Measurements from ENCODE around the gene FAM76B.

FAM76B gene

DNA sequence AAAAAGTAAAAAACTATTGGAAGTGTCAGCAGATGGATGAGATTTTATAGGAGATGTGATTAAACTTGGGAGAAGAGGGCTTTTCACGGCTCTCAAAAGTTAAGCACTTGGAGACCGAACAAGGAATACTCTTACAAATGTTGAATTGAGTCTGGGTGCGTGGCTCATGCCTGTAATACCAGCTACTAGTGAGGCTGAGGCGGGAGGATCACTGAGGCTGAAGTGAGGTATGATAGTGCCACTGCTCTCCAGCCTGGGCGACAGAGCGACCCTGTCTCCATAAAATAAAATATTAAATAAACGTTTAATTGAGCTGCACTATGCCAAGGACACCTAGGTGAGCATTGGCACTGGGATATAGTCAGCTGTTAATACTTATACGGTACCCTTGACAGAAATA lies 2.6 kb upstream of the FAM76B start:
- DNase-seq (ENCODE audit: low spot score), result no peak

GRCh38 chr11:95791709-95792033 lies 2.1 kb upstream of the FAM76B start:
- no peak for DNase-seq (ENCODE audit: low spot score)

DNA sequence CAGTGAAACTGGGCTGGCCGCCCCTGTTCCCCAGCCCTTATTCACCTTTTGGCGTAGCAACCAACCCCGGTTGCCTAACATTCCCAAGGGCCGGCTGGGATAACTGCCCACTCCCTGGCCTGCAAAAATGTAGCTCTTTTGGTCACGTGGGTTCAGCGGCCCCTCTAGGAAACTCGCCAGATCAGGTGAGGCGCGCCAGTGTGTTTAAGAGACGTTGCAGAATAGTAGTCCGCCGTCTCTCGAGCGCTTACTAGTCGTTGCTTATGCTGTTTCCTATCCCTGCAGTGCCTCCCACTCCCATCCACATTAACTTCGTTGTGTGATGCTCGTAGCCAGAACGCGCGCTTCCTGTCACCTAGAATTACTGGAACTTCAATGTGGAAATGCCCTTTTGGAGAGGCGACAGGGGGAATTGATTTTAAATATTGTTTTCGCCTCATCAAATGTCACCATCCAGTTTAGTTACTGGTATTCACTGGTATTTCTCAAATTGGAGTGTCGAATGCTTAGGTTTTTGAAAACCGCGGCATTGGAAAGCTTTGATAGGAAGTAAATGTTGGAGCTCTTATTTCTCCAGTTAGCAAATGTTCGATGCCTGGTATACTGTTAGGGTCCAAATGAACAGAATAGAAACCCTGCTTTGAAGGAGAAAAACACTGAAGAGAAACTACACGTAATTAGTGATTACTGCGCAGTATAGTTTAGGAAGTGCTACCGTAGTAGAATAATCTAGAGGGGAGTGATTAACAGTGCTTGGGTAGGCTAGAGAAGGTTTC lies 1.5 kb upstream of the FAM76B start:
- peak; percentile 65 for DNase-seq (ENCODE audit: low spot score)

- peak; percentile 99 for DNase-seq (ENCODE audit: low spot score)
These were observed 746 bp upstream of the FAM76B start, which contains the start of gene CEP57 for GRCh38 chr11:95790123-95790932. Gene CEP57, plus strand, starts transcription at chr11:95790498. Its CDS starts 201 bp downstream, at chr11:95790699.

DNA sequence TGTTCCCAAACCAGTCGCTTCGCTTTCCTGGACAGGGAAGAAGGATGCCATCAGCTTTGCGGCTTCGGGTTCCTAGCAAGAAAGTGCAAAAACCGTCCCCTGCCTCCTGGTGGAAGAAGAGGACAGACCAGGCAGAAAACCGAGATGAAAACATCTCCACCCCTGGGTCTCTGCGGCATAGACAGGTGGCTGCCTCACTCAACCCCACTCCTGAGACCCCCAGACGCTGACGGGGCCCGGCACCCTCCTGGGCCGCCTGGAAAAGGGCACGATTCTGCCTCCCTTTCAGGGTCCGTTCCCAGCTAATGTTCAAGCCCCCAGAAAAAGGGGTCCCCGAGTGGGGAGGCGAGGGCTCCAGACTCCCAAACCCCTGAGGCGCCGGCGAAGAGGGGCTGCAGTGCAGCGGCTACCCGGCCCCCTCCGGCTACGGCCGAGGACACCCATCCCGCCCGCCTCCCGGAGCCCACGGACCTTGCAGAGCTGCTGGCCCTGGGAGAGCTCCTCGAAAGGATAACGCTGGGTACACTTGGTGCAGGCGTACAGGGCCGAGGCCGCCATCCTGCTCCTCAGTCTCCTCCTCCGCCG lies 569 bp downstream of the FAM76B start:
- peak; percentile 47 for DNase-seq (ENCODE audit: low spot score)

- no peak for DNase-seq (ENCODE audit: low spot score)
These were observed 9.0 kb downstream of the FAM76B start for GRCh38 chr11:95780544-95780943.

DNA sequence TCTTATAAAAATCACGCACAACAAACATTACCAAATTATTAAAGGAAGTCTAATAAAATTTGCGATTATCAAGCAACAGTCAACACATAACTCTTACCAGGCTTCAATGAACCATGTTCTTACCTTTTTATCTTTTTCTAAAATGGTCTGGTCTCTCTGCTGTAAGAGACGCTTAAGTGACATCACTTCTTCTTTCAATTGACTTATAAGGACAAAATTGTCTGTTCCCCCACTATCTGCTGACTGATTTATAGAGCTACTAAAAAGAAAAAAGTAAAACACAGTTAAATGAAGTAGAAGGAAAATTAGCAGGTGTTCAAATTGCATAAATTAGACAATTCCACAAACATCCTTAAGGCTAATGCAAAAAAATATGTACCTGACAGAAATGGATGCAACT lies 10.9 kb downstream of the FAM76B start:
- DNase-seq (ENCODE audit: low spot score), result no peak

GRCh38 chr11:95776859-95777258 lies 12.7 kb downstream of the FAM76B start:
- DNase-seq (ENCODE audit: low spot score), result no peak

- no peak for DNase-seq (ENCODE audit: low spot score)
These were observed 21.1 kb downstream of the FAM76B start for GRCh38 chr11:95768521-95768920.

DNA sequence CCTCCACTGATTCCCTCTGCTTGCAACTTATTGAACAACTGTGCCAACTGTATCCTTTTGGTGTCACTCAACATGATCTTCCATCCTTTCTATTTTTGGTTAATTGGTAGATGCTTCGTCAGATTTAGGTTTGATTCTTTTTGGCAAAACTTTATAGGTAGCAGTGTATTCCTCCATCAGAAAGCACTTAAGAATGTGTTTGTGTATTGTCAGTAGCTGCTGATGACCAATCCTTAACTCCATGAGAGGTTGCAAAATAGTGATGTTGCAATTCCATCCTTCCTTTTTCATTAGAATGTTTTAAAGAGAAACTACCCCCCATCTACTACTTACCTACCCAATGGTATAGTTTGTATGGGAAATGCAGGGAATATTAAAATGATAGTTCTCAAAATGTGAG lies 22.1 kb downstream of the FAM76B start:
- no peak for DNase-seq (ENCODE audit: low spot score)

DNA sequence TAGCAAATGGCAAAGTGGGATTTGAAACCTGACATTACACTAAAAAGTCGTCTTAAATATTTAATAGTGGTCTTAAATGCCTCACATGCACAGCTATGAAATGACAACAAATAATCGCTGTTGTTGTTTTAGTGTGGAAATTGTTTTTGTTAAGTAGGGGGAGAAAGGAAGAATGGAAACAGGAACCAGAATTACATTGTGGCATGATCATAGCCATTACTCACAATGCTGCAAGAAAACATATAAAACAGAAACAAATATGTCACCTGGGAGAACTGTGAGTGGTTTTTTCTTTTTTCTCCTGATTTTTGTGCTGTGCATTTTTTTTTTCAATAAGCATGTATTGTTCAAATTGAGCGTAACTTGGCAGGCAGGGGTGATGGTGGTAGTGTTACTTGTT lies 22.9 kb downstream of the FAM76B start:
- no peak for DNase-seq (ENCODE audit: low spot score)

DNA sequence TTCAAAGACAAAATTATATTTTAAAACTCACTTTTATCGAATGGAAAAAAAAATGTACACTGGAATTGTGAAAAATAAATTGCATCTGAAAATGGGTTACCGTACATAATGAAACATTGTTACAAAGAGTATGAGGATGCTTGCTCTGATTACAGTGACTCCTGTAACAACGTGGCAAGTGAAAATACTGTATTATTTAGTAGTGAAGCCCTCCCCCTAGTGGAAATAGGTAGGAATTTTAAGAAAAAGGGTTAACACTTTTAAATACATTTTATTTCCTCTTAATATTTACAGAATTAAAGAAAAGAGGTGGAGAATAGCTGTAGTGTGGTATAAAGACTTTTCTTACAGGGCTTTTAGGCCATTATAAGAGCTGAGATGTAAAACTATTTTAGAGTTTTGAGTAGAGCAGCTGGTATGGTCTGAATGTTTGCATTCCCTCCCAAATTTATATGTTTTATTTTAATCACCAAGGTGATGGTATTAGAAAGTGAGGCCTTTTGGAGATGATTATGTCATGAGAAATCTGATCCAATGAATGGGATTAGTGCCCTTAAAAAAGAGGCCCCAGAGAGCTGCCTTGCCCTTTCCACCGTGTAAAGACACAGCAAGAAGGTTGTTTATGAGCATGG lies 25.2 kb downstream of the FAM76B start:
- peak; percentile 73 for DNase-seq (ENCODE audit: low spot score)

DNA sequence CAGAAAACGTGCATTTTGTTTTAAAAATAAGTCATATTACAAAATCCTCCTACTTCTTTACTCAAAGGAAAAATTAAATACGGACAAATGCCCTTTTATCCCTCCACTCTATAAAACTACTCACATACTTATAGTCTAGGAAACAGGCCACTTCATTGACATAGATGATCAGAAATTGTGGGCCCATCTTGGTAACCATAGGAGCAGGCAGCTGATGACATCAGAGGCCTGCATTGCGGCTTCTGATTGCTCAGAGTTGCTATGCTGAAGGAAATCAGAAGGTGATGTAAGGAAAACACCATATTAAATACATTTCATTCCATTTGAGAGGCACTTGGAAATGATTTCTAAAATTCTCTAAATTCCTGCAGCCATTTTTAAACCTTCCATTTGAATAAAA lies 27.0 kb downstream of the FAM76B start:
- no peak for DNase-seq (ENCODE audit: low spot score)

GRCh38 chr11:95760941-95761340 lies 28.6 kb downstream of the FAM76B start:
- DNase-seq (ENCODE audit: low spot score), result no peak

- no peak for DNase-seq (ENCODE audit: low spot score)
These were observed 38.1 kb downstream of the FAM76B start for GRCh38 chr11:95751515-95751914.

GRCh38 chr11:95750101-95750500 lies 39.5 kb downstream of the FAM76B start:
- DNase-seq (ENCODE audit: low spot score), result no peak

DNA sequence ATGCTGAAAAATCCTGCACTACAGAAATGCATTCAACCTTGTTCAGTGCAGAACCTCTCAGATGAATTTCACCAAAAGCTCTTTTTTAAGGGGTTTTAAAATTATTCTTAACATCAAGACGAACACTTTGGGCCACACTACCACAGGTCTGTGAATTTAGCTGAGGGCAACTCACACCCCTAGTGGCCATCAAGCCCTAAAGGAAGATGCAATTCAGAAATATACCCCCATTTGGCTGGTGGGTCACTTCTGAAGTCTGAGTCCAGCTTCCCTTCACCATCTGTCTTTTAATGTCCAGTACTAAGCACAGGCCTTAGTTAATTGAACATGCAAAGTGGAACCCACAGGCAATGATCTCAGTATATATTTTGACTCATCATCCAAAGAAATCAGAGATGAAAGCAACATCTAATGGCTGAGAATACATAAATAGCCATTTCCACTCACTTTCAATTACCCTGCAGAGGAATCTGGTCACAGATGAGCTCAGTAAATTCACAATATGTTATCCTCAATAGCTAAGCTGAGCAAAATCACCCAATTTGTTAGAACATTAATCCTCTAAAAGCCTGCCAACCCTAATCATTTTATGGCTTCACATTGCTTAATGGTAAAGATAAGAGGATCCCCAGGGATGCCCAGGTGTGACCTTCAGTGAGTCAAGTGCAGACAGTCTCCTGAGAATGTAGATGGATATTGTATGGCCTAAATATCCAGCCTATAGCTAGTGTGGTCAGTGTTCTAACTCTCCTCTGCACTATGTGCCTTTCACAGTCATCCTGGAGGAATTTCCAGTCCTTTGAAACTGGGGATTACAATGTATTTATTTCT lies 50.3 kb downstream of the FAM76B start:
- DNase-seq (ENCODE audit: low spot score), result no peak

DNA sequence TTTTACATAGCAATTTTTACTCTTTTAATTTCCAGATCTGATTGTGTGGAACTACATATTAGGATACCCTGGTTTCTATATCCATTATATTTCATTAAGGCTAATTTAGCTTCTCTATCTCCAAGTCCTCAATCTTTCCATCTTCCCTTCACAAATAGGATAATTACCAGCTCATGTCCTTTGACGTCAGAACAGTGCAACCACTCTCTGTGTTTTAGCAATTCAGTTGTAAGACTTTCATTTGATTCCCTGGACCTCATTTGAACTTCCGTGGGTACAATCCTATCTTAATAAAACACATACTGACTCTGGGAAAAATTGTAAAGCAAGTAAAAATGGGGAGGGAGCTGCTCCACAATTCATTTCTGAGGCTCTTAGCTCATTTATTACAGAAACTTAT lies 52.8 kb downstream of the FAM76B start:
- no peak for DNase-seq (ENCODE audit: low spot score)

DNA sequence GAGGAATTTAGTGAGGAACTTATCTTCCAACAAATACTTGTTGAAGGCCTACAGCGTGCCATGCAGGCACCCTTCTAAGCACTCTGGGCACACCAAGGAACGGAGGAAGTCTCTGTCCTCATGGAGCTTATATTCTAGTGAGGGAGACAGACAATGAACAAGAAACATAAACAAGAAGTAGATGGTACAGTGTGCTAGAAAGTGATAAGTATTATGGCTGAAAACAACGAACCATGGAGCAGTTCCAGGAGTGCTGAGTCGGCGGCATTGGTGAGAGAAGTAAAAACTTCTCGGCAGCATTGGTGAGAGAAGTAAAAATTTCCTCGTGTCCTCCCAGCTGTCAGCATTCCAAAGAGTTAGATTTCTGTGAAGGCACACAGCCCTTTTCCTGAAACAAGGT lies 53.2 kb downstream of the FAM76B start:
- DNase-seq (ENCODE audit: low spot score), result no peak

GRCh38 chr11:95734009-95734572 lies 55.5 kb downstream of the FAM76B start:
- no peak for DNase-seq (ENCODE audit: low spot score)

DNA sequence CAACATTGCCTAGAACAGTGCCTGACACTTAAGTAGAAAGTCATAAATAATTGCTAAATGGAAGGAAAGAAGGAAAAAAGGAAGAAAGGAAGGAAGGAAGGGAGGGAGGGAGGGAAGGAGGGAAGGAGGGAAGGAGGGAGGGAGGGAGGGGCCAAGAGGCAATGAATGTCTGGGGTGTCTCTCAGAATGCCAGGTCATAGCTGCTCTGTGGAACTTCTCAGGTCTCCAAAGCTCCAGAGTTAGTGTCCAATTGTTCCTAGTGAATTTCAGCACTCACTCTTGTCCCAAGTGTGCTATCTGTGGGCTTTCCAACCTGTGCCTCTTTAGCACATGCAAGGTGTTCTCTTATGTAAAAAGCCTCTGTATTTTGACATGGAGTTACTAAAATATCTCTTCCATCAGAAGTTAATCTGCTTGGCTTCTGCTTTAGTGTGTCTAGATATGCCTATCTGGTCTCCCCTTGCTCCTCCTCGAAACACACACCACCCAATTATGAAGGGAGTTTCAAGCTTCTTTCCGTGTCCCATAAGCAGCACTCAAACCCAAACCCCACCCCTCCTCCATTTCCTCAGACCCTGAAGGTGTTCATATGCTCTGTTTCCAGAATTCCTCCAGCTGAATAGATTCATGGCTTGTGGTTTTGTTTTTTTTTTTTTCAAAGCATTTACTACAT lies 56.5 kb downstream of the FAM76B start:
- no peak for DNase-seq (ENCODE audit: low spot score)

Data from cerebellar cortex (tissue), 1 donor.